Measurements from ENCODE around the gene PAPPA2.

PAPPA2 gene

DNA sequence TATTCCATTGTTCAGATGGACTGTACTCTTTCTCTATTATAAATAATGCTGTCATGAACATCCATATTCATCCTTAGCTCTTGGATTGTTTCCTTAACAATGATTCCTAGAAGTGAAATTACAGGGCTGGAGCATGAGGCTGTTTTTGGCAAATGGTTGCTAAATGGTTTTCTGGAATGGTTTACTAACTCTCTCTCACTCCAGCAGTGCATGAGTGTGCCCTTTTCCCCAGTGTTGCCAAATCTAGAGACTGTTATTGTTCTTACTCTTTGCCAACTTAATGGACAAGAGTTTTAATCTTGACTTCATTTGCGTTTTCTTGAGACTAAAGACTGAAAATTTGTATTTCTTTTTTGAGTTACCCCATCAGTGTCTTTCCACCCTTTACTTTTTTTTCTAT is 113.0 kb downstream of the PAPPA2 start:
- no peak for DNase-seq (ENCODE audit: low read depth, low spot score)
- ChIA-PET CTCF (interaction anchor here (1.7 to 3.1 kb wide), 2 partner anchors 9 to 15 kb away, joined by 5 to 12 read pairs; no protein-coding TSS in a partner anchor), POLR2A (no interaction called here)
- H3K4me3 ChIP-seq (ENCODE audit: low read depth, low read length), result no peak overlapping the region
- TF ChIP-seq, protein P1, sequence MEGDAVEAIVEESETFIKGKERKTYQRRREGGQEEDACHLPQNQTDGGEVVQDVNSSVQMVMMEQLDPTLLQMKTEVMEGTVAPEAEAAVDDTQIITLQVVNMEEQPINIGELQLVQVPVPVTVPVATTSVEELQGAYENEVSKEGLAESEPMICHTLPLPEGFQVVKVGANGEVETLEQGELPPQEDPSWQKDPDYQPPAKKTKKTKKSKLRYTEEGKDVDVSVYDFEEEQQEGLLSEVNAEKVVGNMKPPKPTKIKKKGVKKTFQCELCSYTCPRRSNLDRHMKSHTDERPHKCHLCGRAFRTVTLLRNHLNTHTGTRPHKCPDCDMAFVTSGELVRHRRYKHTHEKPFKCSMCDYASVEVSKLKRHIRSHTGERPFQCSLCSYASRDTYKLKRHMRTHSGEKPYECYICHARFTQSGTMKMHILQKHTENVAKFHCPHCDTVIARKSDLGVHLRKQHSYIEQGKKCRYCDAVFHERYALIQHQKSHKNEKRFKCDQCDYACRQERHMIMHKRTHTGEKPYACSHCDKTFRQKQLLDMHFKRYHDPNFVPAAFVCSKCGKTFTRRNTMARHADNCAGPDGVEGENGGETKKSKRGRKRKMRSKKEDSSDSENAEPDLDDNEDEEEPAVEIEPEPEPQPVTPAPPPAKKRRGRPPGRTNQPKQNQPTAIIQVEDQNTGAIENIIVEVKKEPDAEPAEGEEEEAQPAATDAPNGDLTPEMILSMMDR (IDR thresholded peaks at IDR 0.05; ENCODE audit: insufficient read depth, low read length, missing control alignments), result no peak

DNA sequence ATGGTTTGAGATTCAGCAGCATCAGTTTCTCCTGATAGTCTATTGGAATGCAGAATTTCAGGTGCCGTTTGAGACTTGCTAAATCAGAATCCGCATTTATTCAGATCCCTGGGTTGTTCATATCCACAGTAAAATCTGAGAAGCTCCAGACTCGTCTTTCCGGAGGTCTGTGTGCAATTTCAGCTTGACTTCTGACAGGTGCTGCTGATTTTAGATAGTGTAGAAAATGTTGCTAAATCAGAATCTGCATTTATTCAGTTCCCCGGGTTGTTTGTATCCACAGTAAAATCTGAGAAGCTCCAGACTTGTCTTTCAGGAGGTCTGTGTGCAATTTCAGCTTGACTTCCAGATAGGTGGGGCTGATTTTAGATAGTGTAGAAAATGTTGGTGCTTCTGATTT is 113.7 kb downstream of the PAPPA2 start:
- ChIA-PET POLR2A (no interaction called here), CTCF (interaction anchor here (1.0 to 1.7 kb wide), 3 partner anchors 9 to 115 kb away, joined by 3 to 5 read pairs (median 4); no protein-coding TSS in a partner anchor)
- no peak for DNase-seq (ENCODE audit: low read depth, low spot score)
- H3K4me3 ChIP-seq (ENCODE audit: low read depth, low read length), result no peak overlapping the region
- TF ChIP-seq, protein P1 (IDR thresholded peaks at IDR 0.05; ENCODE audit: insufficient read depth, low read length, missing control alignments), result no peak

DNA sequence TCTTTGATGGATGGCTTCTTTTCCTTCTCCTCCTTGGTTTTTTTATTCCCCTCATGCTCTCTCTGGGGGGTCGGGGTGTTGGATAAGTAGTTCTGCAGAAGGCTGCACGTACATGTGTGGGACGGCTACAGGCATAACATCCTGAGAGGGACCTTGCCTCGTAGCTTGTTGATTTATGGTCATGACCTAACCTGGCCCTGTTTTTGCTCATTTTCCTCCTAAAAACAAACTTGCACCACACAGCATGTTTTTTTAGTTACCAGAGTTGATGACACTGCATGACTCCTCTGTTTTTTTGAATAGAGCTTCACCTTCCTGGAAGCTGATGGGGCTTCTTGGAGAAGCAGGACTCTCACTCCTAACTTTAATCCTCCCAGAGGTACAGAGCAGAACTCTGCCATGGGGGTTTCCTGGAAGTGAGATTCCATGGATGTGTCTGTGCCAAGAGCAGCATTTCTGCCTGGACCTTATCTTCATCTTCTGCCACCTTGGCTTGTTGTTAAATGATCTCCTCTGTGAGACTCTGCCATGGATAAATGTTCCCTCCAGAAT is 114.7 kb downstream of the PAPPA2 start:
- POLR2A ChIA-PET, result no interaction called here
- H3K4me3 ChIP-seq (ENCODE audit: low read depth, low read length), result no peak overlapping the region
- DNase-seq (ENCODE audit: low read depth, low spot score), result no peak
- CTCF ChIA-PET, result interaction anchor here (1.7 kb wide), 2 partner anchors 11 to 18 kb away, joined by 4 to 5 read pairs; no protein-coding TSS in a partner anchor
- TF ChIP-seq, protein P1 (IDR thresholded peaks at IDR 0.05; ENCODE audit: insufficient read depth, low read length, missing control alignments), result no peak

DNA sequence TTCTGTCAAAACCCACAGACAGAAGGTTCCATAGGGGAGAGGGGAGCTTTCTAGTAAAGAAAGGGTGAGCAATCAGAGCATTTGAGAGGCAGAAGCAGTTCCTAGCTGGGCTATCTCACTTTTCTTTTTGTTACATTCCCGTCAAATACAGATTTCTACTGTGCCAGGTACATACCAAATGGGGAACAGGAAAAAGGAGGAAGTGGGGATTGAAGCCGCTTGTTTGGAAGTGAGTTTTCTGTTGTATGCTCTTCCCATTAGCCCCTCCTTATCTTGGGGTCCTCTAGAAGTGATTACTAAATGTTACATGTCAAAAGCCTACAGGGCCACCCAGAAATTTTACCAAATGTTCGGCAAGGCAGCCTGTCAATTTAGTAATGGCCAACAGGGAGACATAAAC is 116.1 kb downstream of the PAPPA2 start:
- CTCF ChIA-PET, result interaction anchor here (1.2 kb wide), 1 partner anchor 18 kb away, joined by 7 read pairs; no protein-coding TSS in a partner anchor
- no peak overlapping the region for H3K4me3 ChIP-seq (ENCODE audit: low read depth, low read length)
- no peak for DNase-seq (ENCODE audit: low read depth, low spot score)
- TF ChIP-seq, protein P1 (IDR thresholded peaks at IDR 0.05; ENCODE audit: insufficient read depth, low read length, missing control alignments), result no peak
- POLR2A ChIA-PET, result no interaction called here

DNA sequence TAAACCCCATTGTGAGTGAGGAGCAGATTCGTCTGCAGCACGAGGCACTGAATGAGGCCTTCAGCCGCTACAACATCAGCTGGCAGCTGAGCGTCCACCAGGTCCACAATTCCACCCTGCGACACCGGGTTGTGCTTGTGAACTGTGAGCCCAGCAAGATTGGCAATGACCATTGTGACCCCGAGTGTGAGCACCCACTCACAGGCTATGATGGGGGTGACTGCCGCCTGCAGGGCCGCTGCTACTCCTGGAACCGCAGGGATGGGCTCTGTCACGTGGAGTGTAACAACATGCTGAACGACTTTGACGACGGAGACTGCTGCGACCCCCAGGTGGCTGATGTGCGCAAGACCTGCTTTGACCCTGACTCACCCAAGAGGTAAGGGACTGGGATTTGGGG is 132.2 kb downstream of the PAPPA2 start:
- no peak for DNase-seq (ENCODE audit: low read depth, low spot score)
- H3K4me3 ChIP-seq (ENCODE audit: low read depth, low read length), result no peak overlapping the region
- CTCF ChIA-PET, result no interaction called here
- TF ChIP-seq, protein P1 (IDR thresholded peaks at IDR 0.05; ENCODE audit: insufficient read depth, low read length, missing control alignments), result no peak
- POLR2A ChIA-PET, result no interaction called here

DNA sequence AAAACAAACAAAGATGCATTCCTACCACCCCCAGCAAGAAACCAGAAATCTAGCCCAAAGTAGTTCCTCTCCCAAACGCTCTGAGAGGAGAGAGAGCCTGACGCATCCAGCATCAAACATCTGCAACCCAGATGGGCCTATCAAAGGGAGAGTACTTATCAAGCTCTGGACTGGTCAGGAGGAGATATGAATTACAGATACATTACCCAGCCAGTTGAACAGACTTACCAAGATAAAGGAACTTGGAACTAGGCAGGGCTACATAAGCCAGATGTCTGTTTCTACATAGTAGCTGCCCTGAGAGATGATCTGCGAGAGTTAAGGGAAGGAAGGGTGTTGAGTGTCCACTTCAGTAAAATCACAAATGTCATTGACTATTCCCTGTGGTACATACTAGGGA is 138.4 kb downstream of the PAPPA2 start:
- CTCF ChIA-PET, result no interaction called here
- no peak for DNase-seq (ENCODE audit: low read depth, low spot score)

More for the DNA sequence above, 138.4 kb downstream of the PAPPA2 start:
- POLR2A ChIA-PET, result no interaction called here
- no peak overlapping the region for H3K4me3 ChIP-seq (ENCODE audit: low read depth, low read length)
- TF ChIP-seq, protein P1 (IDR thresholded peaks at IDR 0.05; ENCODE audit: insufficient read depth, low read length, missing control alignments), result no peak

All from AG04449 (cell line).